Mammary epithelial cell (primary cell): Measurements from ENCODE around the gene LRRC8D.

ENCODE experiments used
- CTCF ChIP-seq, 2 donors: IDR thresholded peaks in 1 of 2; conservative IDR thresholded peaks in 1 of 2; 2 replicates each; pipeline ENCODE4 v1.5.1; 2011 to 2012; ENCODE audit warnings: inconsistent platforms in 2 of 2, low read length in 2 of 2, mild to moderate bottlenecking in 2 of 2, control low read depth in 1 of 2, low read depth in 1 of 2; ENCODE audit not compliant: insufficient read depth in 1 of 2; ENCODE audit errors: extremely low read depth in 1 of 2
- EZH2 ChIP-seq: IDR thresholded peaks from 2 replicates; pipeline ENCODE4 v1.6.1; 2012; ENCODE audit warnings: low read length, inconsistent platforms, borderline replicate concordance

- TF ChIP-seq CTCF (conservative IDR thresholded peaks at IDR 0.05 in 1 of 2, IDR thresholded peaks at IDR 0.05 in 1 of 2; ENCODE audit: extremely low read depth in 1 of 2, insufficient read depth in 1 of 2, low read depth in 1 of 2, low read length in 2 of 2) = no peak
- TF ChIP-seq EZH2 = no peak
These were observed 108.7 kb downstream of the LRRC8D start for GRCh38 chr1:89929467-89930063.
